Activated T-cell treated with anti-CD3 and anti-CD28 coated beads, Interleukin-2, amount 50 U/mL, for 48 hours (primary cell): ENCODE results near the gene RAB40C.

Source experiments
- DNase-seq, 2 experiments: peaks; one replicate each; pipeline ENCODE4 v3.0.0-alpha.2; 2020

Gene RAB40C, protein sequence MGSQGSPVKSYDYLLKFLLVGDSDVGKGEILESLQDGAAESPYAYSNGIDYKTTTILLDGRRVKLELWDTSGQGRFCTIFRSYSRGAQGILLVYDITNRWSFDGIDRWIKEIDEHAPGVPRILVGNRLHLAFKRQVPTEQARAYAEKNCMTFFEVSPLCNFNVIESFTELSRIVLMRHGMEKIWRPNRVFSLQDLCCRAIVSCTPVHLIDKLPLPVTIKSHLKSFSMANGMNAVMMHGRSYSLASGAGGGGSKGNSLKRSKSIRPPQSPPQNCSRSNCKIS

DNA sequence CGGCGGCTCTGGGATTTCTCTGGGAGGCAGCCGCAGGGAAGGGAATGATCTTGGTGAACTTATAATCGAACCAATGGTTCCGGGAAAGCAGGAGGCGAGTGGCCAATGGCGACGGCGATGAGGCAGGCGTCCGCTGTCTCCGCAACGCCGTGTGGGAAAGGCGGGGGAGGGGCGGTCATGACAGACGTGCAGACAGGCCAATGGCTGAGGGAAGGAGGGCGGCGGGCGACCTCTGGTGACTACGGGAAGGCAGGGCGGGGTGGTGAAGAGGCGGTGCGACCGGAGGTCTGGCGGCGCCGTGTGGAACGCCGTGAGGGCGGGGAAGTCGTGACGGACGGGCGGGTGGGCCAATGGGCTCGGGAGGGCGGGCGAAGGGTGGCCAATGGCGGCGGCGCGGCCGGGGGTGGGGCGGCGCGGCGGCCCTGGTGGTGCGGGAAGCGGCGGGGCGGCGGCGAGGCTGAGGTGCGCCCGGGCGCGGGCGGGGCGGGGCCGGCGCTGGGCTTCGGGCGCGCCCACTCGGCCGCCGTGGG lies at the start of gene RAB40C:
TSS of gene RAB40C (plus strand) at position 409 of the 530 bp plus-strand sequence. CDS start 226 bp downstream, outside the sequence.
- peak; percentile 99 for DNase-seq

DNA sequence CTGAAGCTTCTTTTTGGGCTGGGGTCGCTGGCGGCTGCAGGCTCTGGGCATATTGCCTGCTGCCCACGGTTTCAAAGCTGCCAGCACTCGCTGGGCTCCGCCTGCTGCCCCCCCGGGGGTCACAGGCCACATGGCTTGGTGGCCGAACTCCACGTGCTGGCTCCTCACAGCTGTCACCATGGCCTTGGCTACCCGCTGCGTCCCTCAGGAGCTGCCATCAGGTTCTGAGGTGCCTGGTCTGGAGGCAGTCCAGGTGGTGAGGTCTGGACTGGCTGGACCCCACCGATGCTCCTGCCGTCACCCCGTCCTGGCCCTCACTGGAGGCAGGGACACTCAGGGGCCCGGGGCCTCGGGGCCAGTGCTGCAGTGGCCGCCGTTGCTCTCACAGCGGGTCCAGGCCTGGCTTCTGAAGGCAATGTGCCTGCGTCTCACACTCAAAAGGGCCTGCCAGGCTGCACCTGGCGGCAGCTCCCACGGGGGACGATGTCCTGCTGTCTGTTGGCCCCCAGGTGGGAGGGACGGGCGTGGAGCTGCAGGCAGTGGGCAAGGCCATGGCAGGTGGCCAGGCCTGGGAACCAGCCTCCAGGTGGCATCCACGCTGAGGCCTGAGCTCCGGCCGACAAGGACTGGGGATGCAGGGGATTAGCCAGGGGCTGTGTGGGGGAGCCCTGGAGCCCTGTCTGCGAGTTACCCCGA lies 49.1 kb upstream of the RAB40C start:
- DNase-seq = no peak

DNA sequence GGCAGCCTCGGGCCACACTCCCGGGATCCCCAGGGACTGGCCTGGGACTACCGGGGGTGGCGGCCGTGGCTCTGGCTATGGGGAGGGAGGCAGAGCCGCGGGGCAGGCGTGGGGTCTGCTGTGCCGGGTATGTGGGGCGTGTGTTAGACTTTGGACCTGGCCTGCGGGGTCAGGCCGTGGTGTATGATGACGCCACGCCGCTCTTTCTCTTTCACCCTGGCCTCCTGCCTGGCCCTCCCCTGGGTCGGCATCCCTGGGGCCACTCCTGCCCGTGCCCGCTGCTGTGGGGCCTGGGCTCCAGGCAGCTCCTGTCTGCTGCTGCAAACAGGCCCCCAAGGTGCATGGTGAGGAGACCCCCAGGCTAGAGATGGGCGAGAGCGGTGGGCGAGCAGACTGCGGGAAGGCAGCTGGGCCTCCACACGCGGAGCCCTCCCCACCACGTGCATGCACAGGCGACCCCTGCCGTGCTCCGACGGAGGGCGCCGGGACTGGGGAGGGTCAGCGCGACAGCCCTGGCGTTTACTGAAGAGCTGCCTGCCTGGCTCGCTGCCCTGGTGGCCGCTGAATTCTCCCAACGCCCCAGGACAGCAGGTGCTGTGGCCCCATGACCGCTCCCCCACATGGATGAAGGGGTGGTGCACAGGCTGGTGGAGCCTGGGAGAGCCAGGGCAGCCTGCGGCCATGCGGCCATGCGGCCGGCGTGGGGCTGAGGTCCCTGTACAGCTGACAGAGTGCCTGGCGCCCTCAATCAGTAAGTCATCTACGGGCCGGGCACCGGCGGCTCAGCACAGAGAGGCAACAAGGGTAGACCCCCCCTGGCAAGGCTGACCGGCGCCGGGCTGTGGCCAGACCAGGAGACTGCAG lies 46.3 kb upstream of the RAB40C start:
- DNase-seq = no peak

DNA sequence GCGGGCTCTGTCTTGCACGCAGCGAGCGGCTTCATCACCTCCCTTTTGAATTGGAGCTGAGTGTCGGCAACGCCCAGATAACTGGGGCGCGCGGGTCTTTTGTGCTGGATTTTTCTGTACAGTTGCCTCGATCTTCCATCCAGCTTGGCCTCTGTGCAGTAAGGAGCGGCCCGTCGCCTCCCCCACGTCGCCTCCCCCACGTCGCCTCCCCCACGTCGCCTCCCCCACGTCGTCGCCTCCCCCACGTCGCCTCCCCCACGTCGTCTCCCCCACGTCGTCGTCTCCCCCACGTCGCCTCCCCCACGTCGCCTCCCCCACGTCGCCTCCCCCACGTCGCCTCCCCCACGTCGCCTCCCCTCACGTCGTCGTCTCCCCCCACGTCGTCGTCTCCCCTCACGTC lies 45.3 kb upstream of the RAB40C start:
- no peak for DNase-seq

DNA sequence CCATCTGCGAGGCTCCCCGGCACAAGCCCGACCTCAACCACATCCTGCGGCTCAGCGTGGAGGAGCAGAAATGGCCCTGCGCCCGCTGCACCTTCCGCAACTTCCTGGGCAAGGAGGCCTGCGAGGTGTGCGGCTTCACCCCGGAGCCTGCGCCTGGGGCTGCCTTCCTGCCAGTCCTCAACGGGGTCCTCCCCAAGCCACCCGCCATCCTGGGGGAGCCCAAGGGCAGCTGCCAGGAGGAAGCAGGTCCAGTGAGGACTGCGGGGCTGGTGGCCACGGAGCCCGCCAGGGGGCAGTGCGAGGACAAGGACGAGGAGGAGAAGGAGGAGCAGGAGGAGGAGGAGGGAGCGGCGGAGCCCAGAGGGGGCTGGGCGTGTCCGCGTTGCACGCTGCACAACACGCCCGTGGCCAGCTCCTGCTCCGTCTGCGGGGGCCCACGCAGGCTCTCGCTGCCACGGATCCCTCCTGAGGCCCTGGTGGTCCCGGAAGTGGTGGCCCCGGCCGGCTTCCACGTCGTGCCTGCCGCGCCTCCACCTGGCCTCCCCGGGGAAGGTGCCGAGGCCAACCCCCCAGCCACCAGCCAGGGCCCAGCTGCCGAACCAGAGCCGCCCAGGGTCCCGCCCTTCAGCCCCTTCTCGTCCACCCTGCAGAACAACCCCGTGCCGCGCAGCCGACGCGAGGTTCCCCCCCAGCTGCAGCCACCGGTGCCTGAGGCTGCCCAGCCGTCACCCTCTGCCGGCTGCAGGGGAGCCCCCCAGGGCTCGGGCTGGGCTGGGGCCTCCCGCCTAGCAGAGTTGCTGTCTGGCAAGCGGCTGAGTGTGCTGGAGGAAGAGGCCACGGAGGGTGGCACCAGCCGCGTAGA lies 42.7 kb upstream of the RAB40C start:
- peak; percentile 59 to 69 for DNase-seq

DNA sequence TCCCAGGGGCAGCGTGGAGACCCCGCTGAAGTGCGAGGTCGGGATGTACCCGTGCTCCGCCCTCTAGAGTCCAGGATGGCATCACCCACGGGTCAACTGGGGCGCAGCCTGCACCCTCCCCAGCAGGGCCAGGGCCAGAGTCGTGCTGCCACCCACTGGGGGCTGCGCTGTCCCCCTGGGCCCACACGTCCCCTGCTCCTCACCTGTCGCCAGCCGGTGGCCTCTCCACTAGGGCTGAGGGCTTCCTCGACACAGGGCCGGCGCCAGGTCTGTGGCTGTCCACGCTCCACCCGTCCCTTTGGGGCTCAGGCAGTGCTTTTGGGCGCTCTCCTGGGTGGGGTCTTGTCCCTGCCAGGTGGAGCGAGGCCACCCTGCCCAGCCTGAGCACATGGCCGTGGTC lies 41.3 kb upstream of the RAB40C start:
- no peak for DNase-seq

DNA sequence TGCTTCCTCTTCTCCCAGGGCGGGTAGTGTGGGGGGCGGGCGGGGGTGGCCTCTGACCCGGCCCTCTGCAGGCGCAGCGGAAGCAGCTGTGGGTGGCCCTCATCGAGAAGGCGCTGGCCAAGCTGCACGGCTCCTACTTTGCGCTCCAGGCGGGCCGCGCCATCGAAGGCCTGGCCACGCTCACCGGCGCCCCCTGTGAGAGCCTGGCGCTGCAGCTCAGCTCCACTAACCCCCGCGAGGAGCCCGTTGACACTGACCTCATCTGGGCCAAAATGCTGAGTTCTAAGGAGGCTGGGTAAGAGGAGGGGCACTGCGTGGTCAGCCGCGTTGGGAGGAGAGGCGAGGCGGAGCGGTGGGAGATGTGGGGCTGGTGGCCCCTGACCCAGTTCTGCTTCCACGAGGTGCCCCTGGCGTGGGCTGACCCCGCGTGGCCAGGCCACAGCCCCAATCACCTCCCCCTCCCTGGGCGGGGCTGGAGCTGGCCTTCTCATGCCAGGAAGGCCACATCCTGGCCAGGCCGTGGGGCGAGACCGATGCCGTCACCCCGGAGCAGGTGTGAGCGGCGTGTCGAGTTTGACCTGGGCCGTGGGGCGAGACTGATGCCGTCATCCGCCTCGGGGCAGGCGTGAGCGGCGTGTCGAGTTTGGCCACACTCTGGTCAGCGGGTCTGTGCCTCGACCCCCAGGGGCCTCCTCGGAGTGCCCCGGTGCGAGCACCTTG lies 40.2 kb upstream of the RAB40C start:
- DNase-seq = no peak

DNA sequence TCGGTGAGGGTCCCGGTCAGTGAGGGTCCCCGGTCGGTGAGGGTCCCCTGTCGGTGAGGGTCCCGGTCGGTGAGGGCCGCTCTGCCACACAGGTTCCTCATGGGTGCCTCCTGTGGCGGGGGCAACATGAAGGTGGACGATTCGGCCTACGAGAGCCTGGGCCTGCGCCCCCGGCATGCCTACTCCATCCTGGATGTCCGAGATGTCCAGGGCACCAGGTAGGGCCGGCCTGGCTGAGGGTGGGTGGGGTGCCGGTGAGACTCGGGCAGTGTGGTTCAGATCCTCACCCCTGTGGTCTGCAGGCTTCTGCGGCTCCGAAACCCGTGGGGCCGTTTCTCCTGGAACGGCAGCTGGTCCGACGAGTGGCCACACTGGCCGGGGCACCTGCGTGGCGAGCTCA lies 38.7 kb upstream of the RAB40C start:
- DNase-seq = no peak

DNA sequence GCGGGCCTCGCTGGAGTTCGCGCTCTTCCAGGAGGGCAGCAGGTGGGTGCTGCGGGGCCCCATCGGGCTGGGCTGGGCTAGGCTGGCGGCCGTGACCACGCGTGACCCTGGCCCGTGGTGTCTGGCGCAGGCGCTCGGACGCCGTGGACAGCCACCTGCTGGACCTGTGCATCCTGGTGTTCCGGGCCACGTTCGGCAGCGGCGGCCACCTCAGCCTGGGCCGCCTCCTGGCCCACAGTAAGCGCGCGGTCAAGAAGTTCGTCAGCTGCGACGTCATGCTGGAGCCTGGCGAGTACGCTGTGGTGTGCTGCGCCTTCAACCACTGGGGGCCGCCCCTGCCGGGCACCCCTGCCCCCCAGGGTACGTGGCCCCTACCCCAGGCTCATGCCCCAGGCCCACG lies 37.7 kb upstream of the RAB40C start:
- no peak for DNase-seq

DNA sequence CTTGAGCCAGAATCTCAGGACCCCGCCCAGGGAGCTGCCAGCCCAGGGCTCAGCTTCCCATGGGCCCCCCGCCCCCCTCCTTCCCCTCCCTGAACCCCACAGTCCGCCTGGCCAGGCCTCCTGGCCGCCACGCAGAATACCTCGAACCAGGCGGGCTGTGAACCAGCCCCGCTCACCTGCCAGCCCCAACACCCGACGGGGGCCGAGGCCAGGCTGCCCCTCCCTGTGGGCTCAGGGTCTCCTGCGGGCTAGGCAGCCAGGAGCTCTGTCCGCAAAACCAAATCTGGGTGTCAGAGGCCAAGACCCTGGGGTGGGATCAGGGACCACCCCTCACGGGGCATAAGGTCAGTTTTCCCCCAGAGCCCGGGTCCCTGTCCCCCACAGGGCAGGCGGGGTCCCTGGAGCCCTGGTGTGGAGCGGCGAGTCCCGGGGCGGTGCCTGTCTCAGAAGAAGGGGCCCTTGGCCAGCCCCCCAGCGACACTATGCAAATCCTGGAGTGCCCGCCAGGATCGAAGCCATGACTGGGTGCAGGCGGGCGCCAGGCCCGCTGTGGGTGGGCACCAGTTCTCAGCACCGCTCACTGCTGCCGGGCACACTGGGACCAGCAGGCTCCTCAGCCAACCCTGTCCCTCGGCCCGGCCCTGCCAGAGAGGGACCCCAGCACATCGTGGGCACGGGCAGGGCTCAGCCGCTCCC lies 36.1 kb upstream of the RAB40C start:
- DNase-seq = no peak

DNA sequence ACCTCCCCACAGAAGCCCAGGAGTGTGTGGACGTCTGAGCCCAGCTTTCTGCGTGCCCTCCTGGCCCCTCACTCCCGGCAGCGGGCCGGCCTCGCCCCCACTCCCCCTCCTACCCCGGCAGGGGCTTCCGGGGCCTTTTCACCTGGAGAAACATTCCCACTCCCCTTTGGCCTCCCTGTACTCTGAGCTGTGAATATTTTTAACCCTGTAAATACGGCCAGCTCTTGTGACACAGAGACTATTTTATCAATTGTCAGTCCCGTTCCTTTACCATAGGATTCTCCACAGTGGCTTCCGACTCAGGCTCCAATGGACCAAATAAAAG lies 35.6 kb upstream of the RAB40C start:
- no peak for DNase-seq

DNA sequence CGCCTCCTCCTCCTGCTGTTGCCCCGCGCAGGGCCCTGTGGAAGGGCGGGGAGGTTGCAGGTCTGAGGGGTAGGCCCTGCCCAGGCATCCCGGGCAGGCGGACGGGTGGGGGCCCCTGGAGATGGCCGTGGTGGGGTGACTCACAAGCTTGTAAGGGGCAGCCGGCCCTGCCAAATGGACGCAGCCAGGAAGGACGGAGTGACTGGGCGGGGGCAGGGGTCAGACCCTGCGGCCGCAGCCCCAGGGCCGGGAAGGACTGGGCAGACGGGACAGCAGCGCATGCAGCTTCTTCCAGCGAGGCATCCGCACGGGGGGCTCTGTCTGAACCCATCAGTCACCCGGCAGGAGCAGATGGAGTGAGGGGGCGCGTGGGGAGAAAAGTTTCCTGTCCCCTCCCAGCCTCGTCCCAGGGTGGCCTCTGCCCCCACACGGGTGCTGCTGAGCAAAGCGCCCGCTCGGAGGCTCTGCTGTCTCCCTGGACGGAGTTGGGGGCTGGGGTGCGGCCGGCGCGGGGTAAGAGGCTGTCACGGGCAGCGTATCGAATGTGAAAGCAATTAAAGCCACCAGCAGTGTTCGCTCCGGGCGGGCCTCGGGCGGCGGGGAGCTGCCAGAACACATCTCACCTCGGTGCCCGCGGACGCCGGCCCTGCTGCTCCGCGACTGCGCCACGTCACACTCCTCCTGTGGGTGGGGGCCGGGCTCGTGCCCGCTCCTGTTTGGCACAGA lies 35.1 kb upstream of the RAB40C start:
- no peak for DNase-seq

DNA sequence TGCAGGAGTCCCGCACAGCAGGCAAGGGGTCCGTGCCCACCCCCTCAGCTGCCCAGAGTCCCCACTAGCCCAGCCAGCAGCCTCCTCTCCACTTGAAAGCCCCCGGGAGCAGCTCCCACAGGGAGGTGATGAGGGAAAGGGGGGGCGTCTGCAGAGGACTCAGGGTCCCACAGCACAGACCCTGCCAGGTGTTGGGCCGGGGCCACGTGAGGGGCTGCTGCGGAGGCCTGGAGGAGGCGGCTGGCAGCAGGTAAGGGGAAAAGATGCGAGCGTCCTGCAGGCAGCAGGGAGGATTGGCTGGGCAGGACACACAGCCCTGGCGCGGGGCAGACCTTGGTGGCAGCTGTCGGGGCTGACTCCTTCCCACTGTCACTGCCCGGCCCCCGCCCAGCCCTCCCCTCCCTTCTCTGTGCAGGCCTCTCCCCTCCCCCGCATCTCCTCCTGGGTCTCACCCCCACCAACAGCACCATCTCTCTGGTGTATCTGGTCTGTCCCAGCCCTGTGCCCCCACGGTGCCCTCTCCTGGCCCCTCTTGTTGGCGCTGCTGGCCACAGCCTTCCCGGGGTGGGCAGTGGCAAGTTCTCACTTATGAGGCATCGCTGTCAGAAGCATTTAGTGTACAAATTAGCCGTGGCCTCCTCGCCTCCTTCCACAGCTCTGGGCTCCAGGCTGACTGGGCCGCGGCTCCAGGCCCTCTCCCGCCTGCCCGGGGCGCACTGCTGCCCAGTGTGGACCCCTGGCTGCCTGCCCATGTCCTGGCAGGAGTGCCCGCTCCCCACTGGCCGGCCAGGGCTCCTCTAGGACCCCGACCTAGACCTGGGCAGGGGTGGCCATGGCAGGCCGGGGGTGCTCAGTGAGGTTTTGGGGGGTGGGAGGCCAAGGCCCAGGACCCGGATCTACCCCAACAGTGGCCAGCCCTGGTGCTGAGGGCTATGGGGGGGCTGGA lies 34.1 kb upstream of the RAB40C start:
- DNase-seq = no peak

DNA sequence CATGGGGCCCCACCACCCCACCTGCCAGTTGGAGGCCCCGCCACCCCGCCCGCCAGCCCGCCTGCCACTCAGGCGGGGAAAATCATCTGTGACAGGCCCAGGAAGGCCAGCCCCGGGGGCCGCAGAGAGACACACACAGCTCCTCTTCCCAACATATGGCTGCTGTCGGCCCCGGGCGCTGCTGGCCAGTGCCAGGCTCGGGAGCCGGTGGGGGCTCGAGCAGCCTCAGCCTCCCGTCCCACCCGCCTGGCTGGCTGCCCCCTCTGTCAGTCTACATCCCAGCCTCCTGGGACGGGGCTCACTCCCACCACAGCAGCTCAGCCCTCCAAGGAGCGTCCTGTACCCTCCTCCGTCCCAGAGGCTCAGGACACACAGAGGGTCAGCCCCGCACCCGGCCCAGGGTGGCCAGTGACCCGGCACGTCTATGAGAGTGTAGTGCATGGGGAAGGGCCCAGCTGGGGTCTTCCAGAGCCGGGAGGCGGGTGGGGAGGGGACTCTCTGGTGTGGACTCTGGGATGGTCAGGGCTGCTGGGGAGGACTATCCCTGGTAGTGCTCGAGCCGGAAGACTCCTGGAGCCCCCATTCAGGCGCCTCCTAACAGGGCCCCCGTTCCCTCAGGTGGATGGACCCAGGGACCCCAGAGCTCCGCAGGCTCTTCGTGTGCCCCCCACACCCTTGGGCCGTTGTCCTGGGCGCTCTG lies 33.2 kb upstream of the RAB40C start:
- no peak for DNase-seq

DNA sequence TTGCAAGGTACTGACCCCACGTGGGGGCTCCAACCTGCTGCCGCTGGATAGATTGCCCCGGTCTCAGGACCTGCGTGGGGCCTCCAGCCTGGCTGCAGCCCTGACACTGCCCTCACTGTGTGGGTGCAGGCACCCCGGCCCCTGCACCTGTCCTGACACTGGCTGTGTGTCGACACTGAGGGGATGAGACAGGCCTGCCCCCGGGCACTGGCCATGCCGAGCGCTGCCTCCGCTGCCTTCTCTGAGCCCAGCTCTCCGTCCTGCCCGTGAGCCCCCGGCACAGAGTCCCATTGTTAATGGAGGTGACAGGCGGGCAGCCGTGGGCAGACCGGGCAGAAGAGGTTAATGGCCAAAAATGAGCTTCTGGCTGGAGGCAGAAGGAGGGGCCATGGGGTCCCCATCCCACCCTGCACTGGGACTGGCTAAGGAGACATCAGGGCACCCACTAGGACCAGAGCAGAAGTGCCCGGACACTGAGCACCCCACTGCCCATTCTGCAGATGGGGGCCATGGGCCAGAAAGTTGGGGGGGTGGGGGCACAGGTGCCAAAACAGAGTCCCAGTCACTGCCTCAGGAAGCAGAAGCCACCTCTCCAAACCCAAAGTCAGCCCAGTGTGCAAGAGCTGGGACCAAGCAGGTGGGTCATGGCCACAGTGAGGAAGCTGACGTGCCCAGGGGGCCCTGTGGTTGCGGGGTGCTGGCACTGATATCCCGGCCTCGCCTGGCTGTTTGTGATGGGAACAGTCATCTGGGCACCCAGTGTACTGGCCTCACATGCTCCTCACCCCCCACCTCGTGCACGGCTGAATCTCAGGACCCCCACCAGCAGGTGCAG lies 32.2 kb upstream of the RAB40C start:
- no peak for DNase-seq

DNA sequence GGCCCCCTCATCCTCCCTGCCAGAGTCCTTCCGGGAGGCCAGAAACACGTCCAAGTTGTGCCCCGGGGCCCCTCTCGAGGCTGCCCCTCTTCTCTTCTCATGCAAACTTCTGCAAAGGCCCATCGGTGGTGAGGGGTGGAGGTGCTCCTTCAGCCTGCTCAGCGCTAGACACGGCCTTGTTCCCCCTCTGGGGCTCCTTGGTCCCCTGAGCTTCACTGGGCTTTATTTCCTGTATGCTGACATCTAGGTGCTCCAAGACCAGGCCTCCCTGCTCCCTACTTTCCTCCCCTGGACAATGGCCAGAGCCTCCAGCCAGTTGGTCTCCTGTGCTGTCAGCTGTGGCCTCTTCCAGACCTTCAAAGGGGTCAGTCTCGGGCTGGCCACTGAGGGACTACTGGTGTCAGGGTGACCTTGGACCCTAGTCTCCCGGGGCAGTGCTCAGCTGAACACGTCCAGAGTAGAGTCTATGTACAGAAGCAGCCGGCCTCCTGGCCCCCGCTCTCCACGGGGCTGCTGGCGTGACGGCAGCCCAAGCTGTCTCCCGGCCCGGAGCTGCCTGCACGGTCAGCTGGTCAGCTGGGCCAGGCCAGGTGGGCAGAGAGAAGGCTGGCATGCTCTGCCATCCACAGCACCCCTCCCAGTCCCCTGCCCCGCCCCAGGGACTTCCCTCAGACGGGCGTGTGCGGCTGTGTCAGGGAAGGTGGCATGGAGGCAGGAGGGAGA lies 31.4 kb upstream of the RAB40C start:
- DNase-seq = no peak

DNA sequence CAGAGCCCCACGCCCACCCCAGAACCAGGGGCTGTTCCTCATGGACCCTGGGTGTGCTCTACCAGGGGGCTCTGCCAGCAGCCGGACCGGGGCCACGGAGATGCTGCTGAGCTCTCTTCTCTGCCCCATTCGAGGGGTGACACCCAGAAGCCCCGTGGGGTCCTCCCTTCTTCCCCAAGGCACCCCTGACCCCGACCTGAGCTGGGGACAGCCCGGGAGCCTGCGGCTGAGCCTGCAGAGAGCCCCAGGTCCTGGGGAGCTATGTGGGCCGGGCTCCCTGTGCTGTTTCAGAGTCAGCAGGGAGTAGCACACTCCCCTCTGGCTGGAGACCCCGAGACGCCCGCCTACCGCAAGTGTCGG lies 30.9 kb upstream of the RAB40C start:
- no peak for DNase-seq
